ENCODE measurements around the gene PLCL1.

DNA sequence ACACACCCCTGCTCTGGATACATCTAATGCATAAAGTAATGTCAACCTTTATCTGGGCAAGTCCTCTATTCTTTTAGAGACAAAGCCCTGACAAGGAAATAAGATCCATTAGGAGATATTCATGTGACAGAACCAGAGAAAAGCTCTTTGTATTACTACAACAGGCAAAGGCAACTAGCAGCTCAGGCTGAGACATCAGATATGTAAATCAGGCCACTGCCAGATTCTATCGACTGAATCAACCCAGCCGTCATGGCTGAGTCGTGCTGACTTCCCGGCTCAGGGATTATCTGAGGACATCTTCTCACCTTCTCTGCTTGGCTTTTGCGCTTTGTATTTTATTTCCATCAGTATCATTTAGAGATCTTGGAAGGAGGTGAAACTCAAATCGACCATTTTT is 294.5 kb downstream of the PLCL1 start:
- no peak for TF ChIP-seq CTCF (IDR thresholded peaks at IDR 0.05)
- TF ChIP-seq POLR2A (IDR thresholded peaks at IDR 0.05): no peak
- no peak for TF ChIP-seq POLR2AphosphoS5 (IDR thresholded peaks at IDR 0.05)
- no peak for TF ChIP-seq EP300 (IDR thresholded peaks at IDR 0.05)
